GM18505 (cell line): ENCODE data around the gene RPA4.

Experiments
- ATAC-seq: cut with Tn5 transposase; IDR thresholded peaks from one replicate; pipeline ENCODE4 v1.9.1; 2021; ENCODE audit not compliant: unreplicated experiment
- POLR2A ChIP-seq: IDR thresholded peaks from 4 replicates; pipeline ENCODE4 v1.6.1; 2011; ENCODE audit warnings: borderline replicate concordance; ENCODE audit not compliant: insufficient read depth, insufficient read length; ENCODE audit errors: extremely low read depth

The RPA4 gene

GRCh38 chrX:96907516-96908272 lies 24.0 kb downstream of the RPA4 start:
- TF ChIP-seq POLR2A: no peak
- no peak for ATAC-seq

GRCh38 chrX:96909291-96909690 lies 25.6 kb downstream of the RPA4 start:
- TF ChIP-seq POLR2A: no peak
- ATAC-seq: no peak

GRCh38 chrX:96918864-96919263 lies 35.2 kb downstream of the RPA4 start:
- no peak for ATAC-seq
- no peak for TF ChIP-seq POLR2A

- TF ChIP-seq POLR2A: no peak
- ATAC-seq: no peak
Observed at GRCh38 chrX:96919672-96920071, 36.0 kb downstream of the RPA4 start.

GRCh38 chrX:96924581-96924980 lies 40.9 kb downstream of the RPA4 start:
- TF ChIP-seq POLR2A: no peak
- ATAC-seq: no peak

- no peak for TF ChIP-seq POLR2A
- ATAC-seq: no peak
Observed at GRCh38 chrX:96929036-96929435, 45.3 kb downstream of the RPA4 start.
